ENCODE measurements around the gene MYH10.

DNA sequence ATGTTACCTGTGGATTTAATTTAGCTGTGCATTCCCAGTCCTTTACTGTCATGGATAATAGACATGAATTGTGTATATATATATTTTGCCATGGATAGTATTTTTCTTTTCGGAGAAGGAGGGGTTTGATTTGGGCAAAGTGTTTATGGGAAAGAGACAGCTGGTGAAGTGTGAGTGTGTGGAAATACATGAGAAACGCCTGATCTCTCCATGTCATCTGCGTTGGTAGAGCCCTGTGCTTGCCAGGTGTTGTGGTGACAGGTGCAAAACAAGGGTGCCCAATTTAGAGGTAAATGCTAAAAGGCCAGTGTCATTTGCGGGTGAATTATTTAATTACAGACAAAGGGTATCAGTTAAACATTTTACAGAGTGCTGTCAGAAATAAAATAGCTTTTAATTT is 171.4 kb downstream of the MYH10 start:
- TF ChIP-seq, protein P1, sequence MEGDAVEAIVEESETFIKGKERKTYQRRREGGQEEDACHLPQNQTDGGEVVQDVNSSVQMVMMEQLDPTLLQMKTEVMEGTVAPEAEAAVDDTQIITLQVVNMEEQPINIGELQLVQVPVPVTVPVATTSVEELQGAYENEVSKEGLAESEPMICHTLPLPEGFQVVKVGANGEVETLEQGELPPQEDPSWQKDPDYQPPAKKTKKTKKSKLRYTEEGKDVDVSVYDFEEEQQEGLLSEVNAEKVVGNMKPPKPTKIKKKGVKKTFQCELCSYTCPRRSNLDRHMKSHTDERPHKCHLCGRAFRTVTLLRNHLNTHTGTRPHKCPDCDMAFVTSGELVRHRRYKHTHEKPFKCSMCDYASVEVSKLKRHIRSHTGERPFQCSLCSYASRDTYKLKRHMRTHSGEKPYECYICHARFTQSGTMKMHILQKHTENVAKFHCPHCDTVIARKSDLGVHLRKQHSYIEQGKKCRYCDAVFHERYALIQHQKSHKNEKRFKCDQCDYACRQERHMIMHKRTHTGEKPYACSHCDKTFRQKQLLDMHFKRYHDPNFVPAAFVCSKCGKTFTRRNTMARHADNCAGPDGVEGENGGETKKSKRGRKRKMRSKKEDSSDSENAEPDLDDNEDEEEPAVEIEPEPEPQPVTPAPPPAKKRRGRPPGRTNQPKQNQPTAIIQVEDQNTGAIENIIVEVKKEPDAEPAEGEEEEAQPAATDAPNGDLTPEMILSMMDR (IDR thresholded peaks at IDR 0.05; ENCODE audit: low read depth, low read length, poor library complexity, severe bottlenecking) = no peak
- TF ChIP-seq EZH2phosphoT487 (IDR thresholded peaks at IDR 0.05; ENCODE audit: borderline replicate concordance, low read length) = no peak
